GM12801 (cell line): ENCODE results near the gene OR14K1.

ENCODE experiments used
- TF ChIP-seq, protein P1 (sequence below): IDR thresholded peaks from one replicate; pipeline ENCODE4 v1.5.1; 2011; ENCODE audit warnings: control low read depth; ENCODE audit not compliant: insufficient read length; ENCODE audit errors: extremely low read depth

The OR14K1 gene

DNA sequence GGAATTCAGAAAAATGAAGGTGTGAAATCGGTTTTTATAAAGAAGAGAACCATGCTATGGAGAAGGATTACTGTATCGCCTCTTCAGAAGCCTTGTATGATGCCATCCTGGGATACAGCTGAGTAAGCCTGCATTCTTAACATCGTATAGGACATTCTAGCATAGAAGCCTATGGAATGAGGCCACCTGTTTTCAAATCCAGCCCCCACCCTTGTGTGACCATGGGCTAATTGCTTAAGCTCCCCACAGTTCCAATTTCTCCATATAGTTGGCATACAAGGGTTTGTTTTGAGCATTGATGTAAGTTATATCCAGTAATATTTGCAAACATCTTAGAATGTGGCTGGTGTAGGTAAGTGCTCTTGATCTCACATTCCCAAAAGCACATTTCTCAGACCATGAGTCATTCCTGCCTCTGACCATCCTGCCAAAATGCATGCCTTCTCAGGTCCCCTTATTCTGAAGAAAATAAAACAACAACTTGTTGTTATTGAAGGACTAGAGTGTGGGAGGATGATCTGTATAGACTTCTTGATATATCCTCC, 8.0 kb downstream of the OR14K1 start:
- TF ChIP-seq, protein P1, sequence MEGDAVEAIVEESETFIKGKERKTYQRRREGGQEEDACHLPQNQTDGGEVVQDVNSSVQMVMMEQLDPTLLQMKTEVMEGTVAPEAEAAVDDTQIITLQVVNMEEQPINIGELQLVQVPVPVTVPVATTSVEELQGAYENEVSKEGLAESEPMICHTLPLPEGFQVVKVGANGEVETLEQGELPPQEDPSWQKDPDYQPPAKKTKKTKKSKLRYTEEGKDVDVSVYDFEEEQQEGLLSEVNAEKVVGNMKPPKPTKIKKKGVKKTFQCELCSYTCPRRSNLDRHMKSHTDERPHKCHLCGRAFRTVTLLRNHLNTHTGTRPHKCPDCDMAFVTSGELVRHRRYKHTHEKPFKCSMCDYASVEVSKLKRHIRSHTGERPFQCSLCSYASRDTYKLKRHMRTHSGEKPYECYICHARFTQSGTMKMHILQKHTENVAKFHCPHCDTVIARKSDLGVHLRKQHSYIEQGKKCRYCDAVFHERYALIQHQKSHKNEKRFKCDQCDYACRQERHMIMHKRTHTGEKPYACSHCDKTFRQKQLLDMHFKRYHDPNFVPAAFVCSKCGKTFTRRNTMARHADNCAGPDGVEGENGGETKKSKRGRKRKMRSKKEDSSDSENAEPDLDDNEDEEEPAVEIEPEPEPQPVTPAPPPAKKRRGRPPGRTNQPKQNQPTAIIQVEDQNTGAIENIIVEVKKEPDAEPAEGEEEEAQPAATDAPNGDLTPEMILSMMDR = no peak

- TF ChIP-seq, protein P1 = no peak
Observed at GRCh38 chr1:247747616-247748015, 9.2 kb downstream of the OR14K1 start.

DNA sequence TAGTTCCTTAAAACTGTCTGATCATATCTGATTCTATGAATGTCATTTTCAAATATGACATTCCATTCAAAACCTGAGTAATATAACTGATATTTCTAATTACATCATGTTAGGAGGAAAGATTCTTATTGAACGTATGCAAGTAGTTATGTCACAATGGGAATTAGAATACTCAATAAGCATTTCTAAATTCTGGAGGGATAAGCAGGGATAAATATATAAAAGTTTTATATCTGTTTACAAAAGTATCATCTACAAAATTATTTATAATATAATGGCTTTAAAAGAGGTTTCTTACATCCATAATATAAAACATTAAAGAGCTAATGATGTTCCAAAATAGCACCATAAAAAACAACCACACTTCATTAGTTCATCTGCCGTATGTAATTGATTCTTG, 9.6 kb downstream of the OR14K1 start, which contains the start of gene OR14A2:
TSS of gene OR14A2 (minus strand) at position 101 of the 400 bp plus-strand sequence.
- TF ChIP-seq, protein P1 = no peak

GRCh38 chr1:247749870-247750269, 11.5 kb downstream of the OR14K1 start:
- TF ChIP-seq, protein P1 = no peak

- TF ChIP-seq, protein P1 = no peak
Observed at GRCh38 chr1:247760456-247760855, 22.0 kb downstream of the OR14K1 start, which contains the start of gene OR1C1. Gene OR1C1, minus strand, starts transcription at chr1:247760556. Its CDS starts 2,150 bp downstream, at chr1:247758406.

DNA sequence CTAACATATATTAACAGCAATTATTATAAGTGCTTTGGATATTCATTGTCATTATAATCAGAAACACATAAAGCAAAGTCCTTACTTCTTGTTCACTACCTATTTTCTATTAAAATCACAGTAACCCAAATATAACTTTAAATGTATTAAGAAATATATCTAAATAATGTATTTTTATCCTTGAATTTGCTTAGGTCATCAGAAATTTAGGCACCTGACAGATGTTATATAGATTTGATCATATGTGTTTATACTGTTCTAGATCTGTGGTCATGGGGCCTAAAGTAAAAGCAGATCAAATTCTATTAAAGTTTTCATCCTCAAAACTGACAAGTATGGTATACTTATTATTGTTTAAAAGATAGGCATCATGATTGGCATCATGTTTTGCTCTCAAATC, 31.2 kb downstream of the OR14K1 start:
- TF ChIP-seq, protein P1 = no peak
